ENCODE data around the gene NLGN1. TPM values are rescaled to one million over a fixed set of nuclear protein-coding genes. Genes with fewer than 3 reads are reported as not detected.

NLGN1 gene
- polyA plus RNA-seq, 2 of the 4 experiments (the other 2 are of a cell fraction) = not detected

DNA sequence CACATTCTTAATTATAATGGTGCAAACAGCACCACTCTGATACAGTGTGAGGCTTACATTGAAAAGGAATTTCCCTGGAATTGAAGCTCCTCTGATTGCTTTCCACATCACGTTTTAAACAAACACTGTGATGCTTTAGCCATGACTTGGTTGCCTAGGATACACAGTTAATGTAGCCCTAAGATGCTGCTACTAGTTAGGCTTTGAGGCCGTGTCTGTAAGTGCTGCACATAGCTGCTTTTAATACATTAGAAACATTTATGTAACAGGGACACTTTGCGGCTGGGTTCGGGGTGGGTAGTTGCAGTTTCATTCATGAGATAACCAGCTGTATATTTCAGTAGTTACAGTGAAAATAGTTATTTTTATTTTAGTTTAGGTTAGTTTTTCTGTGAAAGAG, 334.7 kb downstream of the NLGN1 start:
- Histone ChIP-seq H3K4me1 (no peaks in the 10 kb centered on the region), H3K4me3 (no peak overlapping the region), H3K4me2 (no peak overlapping the region), H3K27ac (no peak overlapping the region), H3K9me3 (no peaks in the 10 kb centered on the region)
- 35% methylated on average over 4 of the region's 4 CpGs for WGBS (ENCODE audit: missing lambda C conversion rate)
- CTCF ChIA-PET = interaction anchor here (0.8 kb wide), 1 partner anchor 10 kb away, joined by 3 read pairs; no protein-coding TSS in a partner anchor
- TF ChIP-seq MAFK (IDR thresholded peaks at IDR 0.05; ENCODE audit: partially characterized antibody) (no peak), HDAC2 (IDR thresholded peaks at IDR 0.05) (no peak), CHD4 (IDR thresholded peaks at IDR 0.05; ENCODE audit: borderline replicate concordance) (no peak), ZFP36 (IDR thresholded peaks at IDR 0.05; ENCODE audit: borderline replicate concordance, partially characterized antibody) (no peak), CHD2 (IDR thresholded peaks at IDR 0.05; ENCODE audit: low read length, partially characterized antibody) (no peak), EHMT2 (IDR thresholded peaks at IDR 0.05; ENCODE audit: low read depth) (no peak), CEBPB (IDR thresholded peaks at IDR 0.05) (no peak), CBX8 (IDR thresholded peaks at IDR 0.05) (no peak), TP53 (CRISPR knock-in tag; IDR thresholded peaks at IDR 0.05) (no peak), MAZ (IDR thresholded peaks at IDR 0.05; ENCODE audit: borderline replicate concordance, low read depth, low read length) (no peak), NFE2L2 (conservative IDR thresholded peaks at IDR 0.05; ENCODE audit: low read length) (no peak), HEYL (CRISPR knock-in tag; IDR thresholded peaks at IDR 0.05) (no peak), GATA3 (IDR thresholded peaks at IDR 0.05; ENCODE audit: borderline replicate concordance) (no peak), EP300 (IDR thresholded peaks at IDR 0.05) (no peak), NPAS2 (CRISPR knock-in tag; IDR thresholded peaks at IDR 0.05; ENCODE audit: borderline replicate concordance) (no peak), EHF (CRISPR knock-in tag; IDR thresholded peaks at IDR 0.05) (no peak), CBX2 (IDR thresholded peaks at IDR 0.05; ENCODE audit: borderline replicate concordance, low read depth) (no peak), SMC3 (IDR thresholded peaks at IDR 0.05) (no peak)
- no peak for FAIRE-seq
- POLR2A ChIA-PET = no interaction called here
- no peak for ATAC-seq
- no peak for DNase-seq (ENCODE audit: low read depth in 1 of 2, low spot score in 1 of 2)

DNA sequence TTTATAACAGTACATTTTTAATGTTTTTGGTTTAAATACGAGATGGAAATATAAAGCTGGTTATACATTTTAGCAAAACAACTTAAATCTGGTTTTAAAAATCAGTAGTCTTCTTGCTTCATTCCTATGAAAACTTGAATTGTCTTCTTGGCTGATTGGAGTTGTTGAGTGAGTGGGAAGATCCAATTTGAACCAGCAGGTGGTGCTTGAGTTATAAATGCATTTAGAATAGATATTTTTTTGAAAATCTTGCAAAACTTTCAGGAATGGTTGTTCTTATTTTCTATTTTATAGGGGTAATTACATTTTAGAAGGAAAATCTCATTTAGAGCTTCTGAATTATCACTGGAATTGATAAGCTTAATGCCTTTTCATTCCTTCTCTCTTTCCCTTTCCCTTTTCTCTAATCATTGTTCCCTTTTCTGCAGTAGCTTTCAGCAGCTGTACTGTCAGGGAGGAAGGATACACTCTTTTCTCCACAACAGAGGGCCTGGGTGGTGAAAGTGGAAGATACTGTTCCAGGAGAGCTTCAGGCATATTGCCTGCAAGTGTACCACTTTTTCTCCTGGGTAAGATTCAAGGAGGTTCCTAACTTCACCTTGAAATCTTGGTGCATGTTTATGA, 335.6 kb downstream of the NLGN1 start:
- Histone ChIP-seq H3K4me1 (no peaks in the 10 kb centered on the region), H3K4me3 (no peak overlapping the region), H3K9me3 (no peaks in the 10 kb centered on the region), H3K4me2 (no peak overlapping the region), H3K27ac (no peak overlapping the region)
- DNase-seq (ENCODE audit: low read depth in 1 of 2, low spot score in 1 of 2) (peak in 1 of 2 experiments; percentile 16), FAIRE-seq (no peak), ATAC-seq (no peak)
- CTCF ChIA-PET = interaction anchor here (0.8 kb wide), 1 partner anchor 9 kb away, joined by 3 read pairs; no protein-coding TSS in a partner anchor
- TF ChIP-seq SMC3 (IDR thresholded peaks at IDR 0.05) (0 out of 3 replicates have a peak, but pooled peaks have one; percentile 8), HEYL (CRISPR knock-in tag; IDR thresholded peaks at IDR 0.05) (no peak)
- POLR2A ChIA-PET = no interaction called here
- 0% methylated on average over 1 of the region's 1 CpG for WGBS (ENCODE audit: missing lambda C conversion rate)

DNA sequence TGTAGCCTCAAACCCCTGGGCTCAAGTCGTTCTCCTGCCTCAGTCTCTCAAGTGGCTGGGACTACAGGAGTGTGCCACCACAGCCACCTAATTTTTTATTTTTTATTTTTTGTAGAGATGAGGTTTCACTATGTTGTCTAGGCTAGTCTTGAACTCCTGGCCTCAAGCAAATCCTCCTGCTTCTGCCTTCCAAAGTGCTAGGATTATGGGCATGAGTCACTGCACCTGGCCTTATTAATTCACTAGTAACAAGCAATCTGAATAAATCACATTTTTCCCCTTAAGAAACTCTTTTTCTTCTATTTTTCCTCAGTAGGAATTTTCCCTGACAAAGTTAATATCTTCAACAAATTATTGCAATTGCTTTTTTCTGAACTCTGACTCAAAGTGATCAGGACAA, 336.9 kb downstream of the NLGN1 start:
- CTCF ChIA-PET = no interaction called here
- POLR2A ChIA-PET = no interaction called here
- H3K9me3 ChIP-seq = no peaks in the 10 kb centered on the region
- WGBS (ENCODE audit: missing lambda C conversion rate) = 0% methylated on average over 1 of the region's 1 CpG
- ATAC-seq (no peak), DNase-seq (ENCODE audit: low read depth in 1 of 2, low spot score in 1 of 2) (no peak), FAIRE-seq (no peak)
- H3K4me3 ChIP-seq = no peak overlapping the region
- no peak overlapping the region for H3K4me2 ChIP-seq
- TF ChIP-seq USF2 (IDR thresholded peaks at IDR 0.05) (no peak), KDM1A (IDR thresholded peaks at IDR 0.05; ENCODE audit: low read depth) (no peak), FOSL2 (IDR thresholded peaks at IDR 0.05) (no peak), FOSL2 (CRISPR knock-in tag; IDR thresholded peaks at IDR 0.05) (no peak), SMC3 (IDR thresholded peaks at IDR 0.05) (no peak), NFE2L2 (conservative IDR thresholded peaks at IDR 0.05; ENCODE audit: low read length) (no peak), NR3C1 (IDR thresholded peaks at IDR 0.05) (no peak)
- H3K27ac ChIP-seq = no peak overlapping the region
- H3K4me1 ChIP-seq = no peaks in the 10 kb centered on the region

- Histone ChIP-seq H3K4me3 (no peak overlapping the region), H3K27ac (no peak overlapping the region), H3K9me3 (no peaks in the 10 kb centered on the region), H3K4me1 (no peaks in the 10 kb centered on the region), H3K4me2 (no peak overlapping the region)
- DNase-seq (ENCODE audit: low read depth in 1 of 2, low spot score in 1 of 2) (no peak), FAIRE-seq (no peak), ATAC-seq (no peak)
- POLR2A ChIA-PET = no interaction called here
- TF ChIP-seq EP300 (IDR thresholded peaks at IDR 0.05) = no peak
- no peak for TF ChIP-seq MAFK (IDR thresholded peaks at IDR 0.05; ENCODE audit: partially characterized antibody)
- no peak for TF ChIP-seq SMC3 (IDR thresholded peaks at IDR 0.05)
- no peak for TF ChIP-seq FOSL2 (IDR thresholded peaks at IDR 0.05)
- TF ChIP-seq FOSL2 (CRISPR knock-in tag; IDR thresholded peaks at IDR 0.05) = no peak
- TF ChIP-seq RNF2 (IDR thresholded peaks at IDR 0.05; ENCODE audit: borderline replicate concordance, low read depth) = no peak
- no peak for TF ChIP-seq HDAC2 (IDR thresholded peaks at IDR 0.05)
- TF ChIP-seq E2F6 (IDR thresholded peaks at IDR 0.05; ENCODE audit: borderline replicate concordance, low read depth) = no peak
- TF ChIP-seq CBX2 (IDR thresholded peaks at IDR 0.05; ENCODE audit: borderline replicate concordance, low read depth) = no peak
- no peak for TF ChIP-seq HOXB5 (CRISPR knock-in tag; IDR thresholded peaks at IDR 0.05)
- TF ChIP-seq CEBPB (IDR thresholded peaks at IDR 0.05) = no peak
- TF ChIP-seq, protein P1, sequence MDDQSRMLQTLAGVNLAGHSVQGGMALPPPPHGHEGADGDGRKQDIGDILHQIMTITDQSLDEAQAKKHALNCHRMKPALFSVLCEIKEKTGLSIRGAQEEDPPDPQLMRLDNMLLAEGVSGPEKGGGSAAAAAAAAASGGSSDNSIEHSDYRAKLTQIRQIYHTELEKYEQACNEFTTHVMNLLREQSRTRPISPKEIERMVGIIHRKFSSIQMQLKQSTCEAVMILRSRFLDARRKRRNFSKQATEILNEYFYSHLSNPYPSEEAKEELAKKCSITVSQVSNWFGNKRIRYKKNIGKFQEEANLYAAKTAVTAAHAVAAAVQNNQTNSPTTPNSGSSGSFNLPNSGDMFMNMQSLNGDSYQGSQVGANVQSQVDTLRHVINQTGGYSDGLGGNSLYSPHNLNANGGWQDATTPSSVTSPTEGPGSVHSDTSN (IDR thresholded peaks at IDR 0.05) = no peak
- WGBS (ENCODE audit: missing lambda C conversion rate) = 7% methylated on average over 1 of the region's 1 CpG
- CTCF ChIA-PET = no interaction called here
These were observed 337.4 kb downstream of the NLGN1 start for GRCh38 chr3:173734895-173735294.
